Iris pigment epithelial cell (primary cell): ENCODE measurements around the gene GAB3.
A peak's percentile ranks its signal among the peaks of the same experiment; 100 is the strongest.
"Not testable (repeated sequence)": the region's sequence is repeated elsewhere in the genome, so short reads cannot be mapped to it uniquely, and the experiment has no call there.

Experiments used
- DNase-seq: peaks from one replicate; pipeline ENCODE4 v3.0.0-alpha.2; 2011; ENCODE audit warnings: low read depth

The GAB3 gene

DNA sequence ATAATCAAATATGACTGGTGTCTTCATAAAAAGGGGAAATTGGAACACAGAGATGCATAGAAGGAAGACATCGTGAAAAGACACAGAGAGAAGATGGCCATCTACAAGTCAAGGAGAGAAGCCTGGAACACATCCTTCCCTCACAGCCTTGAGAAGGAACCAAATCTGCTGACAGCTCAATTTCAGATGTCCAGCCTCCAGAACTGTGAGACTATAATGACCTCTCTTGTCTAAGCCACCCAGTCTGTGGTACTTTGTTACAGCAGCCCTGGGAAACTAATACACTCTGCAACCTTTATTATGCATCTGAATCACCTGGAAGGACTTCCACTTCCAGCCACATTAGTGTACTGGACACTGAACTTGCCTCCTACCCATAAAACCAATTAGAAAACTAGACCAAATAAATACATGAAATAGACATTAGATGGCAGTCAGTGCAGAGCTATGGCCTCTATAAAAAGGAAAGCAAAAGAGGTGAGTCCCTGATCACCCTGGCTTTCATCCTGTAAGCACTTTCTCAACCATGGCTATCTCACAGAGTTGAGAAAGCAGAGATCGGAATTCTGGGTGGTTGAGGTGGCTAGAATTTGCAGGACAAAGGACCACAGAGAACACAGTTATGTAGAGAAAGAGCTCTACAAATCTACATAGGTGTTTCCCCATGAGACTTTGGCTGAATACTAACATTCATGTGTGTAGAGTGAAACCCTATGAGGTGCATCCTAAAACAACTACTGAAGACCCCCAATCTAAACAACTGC is 25.7 kb downstream of the GAB3 start:
- no peak for DNase-seq

DNA sequence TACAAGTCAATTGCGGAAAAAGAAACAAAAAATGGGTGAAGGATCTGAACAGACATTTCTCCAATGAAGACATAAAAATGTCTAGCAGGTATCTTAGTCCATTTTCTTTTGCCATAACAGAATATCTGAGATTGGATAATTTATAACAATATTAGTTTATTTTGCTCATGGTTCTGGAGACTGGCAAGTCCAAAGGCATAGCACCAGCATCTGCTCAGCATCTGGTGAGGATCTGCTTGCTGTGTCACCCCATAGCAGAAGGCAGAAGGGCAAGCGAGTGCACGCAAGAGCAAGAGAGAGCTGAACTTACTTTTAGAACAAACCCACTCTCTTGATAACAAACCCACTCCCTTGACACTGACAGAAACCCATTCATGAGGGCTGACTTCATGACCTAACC is 29.7 kb downstream of the GAB3 start:
- no peak for DNase-seq

DNA sequence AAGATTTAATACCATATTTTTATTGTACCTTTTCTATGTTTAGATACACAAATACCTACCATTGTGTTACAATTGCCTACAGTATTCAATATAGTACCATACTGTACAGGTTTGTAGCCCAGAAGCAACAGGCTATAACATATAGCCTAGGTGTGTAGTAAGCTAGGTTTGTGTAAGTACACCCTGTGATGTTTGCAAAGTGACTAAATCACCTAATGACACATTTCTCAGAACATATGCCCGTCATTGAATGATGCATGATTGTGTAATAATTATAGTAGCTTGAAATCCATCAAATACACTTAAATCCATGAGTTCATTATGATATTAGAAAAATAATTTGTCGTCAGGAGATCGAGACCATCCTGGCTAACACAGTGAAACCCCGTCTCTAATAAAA is 30.8 kb downstream of the GAB3 start:
- DNase-seq: no peak

DNA sequence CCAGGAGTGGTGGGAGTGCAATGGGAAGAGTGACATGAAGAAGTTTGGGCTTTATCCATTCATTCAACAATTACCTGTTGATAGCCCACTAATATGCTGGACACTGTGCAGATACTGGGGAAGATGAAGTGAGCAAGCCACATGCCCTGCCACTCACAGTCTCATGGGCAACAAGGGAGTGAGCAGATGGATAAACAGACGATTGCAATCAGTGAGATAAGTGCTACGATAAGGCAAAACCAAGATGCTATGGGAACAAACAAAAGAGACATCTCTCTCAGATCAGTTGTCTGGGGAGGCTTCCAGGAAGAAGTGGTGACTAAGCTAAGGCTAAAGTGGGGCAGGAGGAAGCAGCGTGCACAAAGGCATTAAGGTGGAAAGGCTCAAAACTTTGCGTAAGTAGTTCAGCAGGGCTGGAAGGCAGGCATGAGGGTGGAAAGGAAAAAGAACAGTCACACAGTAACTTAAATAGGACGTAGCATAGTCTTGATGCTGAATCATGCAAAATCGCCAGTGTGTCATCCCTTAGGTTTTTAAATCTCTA is 31.7 kb downstream of the GAB3 start:
- DNase-seq: peak; percentile 93

DNA sequence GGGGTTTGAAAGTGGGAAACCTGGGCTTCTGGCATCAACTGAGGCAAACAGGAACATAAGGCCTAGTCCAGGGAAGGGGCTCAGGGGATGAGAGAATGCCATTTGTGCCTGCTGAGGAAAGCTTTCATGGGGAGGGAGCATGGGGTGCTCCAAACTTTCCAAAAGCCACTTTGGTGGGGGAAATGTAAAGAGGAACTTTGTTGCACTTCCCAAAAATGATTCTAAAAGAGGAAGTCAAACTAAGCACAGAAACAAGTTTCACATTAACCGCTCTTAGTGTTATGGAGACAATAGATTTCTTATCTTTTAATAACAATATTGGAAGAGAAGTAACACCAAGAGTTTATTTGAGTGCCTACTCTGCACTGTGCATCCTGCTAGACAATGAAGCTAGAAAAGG is 32.3 kb downstream of the GAB3 start:
- DNase-seq: no peak

DNA sequence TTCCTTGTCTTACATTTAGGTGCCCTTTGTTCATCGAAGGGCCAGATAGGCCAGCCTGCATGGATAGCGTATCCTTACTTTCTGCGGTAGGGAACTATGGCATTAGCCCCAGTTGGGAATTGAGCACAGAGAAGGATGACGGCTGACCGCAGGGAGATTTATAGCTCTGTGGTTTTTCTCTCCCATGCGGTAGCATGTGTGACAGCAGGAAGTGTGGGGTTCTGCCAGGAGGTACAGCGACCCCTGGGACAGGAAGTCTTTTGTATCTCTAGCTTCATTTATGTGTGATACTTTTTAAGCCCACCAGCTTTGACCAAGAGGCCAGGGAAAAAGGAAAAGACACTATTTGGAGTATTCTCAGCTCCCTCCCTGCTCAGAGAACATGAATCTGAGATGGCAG is 33.1 kb downstream of the GAB3 start:
- peak; percentile 44 for DNase-seq

DNA sequence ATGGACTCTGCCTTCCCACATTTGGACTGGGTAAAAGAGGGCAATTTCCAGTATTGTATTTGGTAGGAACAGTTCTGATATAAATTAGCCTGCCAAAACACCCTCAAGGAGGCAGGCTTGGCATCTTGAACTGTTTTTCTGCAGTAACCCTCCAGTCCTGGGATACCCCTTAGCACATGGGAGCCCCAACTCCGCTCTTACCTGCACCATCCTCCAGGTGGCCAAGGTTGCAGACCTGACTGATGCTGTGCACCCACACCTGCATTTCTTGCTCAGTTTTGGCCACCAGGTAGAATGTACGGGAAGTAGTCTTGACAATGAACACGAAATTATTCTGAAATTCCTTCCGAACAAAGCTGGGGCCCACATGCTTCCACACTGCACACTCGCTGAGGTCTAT is 35.1 kb downstream of the GAB3 start:
- no peak for DNase-seq

DNA sequence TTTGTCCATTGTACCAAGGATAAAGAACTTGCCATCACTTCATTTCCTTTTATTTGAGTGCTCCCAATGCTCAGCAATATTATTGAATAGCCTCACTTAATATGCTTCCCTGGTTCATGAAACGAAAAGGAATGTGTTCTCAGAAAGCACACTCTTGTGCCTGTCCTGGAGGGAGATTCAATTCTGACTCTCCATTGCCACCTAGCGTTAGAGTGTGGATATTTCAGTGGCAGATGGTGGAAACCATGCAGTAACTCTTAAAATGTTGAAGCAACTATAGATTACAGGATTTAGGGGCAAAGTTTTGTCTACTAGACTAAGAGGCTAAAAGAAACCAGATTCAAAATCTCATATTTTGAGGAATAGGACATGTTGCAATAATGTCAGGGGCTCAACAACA is 36.0 kb downstream of the GAB3 start:
- DNase-seq: peak; percentile 52

DNA sequence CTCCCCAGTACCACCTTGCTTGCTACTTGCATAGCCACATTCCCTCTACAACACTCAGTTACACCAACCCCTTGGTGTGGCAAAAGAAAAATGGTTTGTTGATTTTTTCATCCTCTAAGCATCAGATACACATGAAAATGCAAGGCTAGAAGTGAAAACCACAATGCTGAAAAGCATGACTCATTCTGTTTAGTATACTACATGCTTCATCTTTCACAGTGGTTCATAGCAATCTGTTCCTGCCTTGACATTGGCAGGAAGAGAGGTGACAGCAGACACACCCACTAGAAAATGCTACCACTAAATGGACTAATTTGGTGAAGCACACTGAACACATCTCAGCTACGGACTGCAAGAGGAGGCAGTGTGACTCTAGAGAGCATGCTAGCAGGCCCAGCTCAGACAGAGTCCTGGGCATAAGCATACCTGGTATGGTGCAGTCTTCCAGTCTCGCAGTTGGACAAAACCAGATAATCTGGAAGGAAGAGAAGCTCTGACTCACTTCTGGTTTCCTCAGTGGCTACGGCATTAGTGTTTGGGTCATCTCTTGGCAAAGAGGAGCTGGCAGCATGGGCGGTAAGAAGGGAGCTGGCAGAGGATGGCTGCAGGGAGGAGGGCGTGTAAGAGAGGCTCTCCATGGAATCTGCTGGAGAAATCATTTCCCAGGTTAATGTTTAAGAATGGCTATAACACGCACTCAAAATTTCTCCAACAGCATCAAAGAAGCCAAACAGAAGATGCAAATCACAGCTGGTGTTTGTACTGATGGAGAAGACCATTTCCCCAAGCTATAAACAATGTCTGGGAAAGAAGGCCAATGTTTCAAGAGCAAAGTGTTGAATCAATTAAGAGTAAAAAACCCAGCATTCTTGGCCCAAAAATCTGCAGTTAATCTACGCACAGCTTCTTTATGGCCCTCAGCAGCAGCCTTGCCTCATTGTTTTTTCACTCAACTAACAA is 37.8 kb downstream of the GAB3 start:
- peak; percentile 78 for DNase-seq

DNA sequence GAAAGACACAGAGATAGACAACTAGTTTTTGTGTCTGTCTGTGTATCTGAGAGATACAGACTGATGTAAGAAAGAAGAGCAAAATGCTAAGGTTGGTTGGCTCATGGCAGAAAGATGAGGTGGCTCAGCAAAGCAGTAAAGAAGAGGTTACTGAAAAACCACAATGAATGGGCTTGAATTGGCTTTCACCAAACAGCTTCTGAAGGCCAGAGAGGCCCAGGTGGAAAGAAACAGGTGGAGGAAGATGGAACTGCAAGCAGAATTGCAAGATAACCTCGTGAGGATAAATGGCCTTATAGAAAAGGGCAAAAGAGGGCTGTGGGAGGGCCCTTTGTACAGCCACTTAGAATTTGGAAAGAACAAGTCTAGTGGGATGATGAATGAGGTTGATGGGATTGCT is 39.6 kb downstream of the GAB3 start:
- no peak for DNase-seq

DNA sequence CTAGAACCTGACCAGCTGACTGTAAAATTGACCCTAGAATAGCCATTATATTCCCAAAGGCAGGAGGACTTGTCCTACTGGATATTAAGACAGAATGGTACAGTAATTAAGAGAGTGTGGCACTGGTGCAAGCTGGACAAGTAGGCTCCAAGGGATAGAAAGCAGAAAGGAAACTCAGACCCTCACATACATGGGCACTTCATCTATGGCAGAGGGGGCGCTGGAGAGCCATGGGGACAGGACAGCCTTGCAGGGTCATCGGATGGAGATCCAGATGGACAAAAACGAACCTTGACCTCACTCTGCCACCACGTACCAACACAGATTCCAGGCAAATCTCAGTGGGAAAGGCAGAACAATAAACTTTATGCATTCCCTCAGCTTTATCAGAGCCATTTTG is 40.6 kb downstream of the GAB3 start:
- DNase-seq: no peak

DNA sequence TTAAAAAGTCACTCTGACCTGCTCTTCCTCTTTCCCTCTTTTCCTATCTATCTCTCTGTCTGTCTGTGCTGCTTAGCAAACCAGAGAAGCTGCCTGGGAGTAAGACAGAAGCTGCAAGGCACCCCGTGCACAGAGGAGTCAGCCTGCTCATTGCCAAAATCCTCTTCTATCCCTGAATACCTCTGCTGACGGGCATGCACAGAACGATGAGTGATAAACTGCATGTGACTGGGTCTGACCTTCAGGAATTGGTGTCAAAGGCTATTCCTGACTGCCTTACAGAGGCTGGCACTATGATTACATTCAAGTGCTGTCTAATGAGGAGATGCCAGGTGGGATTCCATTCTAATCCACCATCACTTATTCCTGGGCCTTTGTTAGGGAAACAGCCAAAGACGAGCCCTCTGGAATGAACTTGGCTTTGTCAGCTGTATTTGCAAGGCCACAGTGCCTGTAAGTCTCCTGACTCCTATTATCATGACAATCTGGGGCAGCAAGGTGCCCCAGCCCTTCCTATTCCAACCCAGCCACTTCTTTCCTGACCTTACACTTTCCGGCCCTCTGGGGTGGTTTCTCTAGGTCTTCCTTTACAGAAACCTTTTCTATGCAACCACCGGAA is 52.1 kb downstream of the GAB3 start:
- no peak for DNase-seq

DNA sequence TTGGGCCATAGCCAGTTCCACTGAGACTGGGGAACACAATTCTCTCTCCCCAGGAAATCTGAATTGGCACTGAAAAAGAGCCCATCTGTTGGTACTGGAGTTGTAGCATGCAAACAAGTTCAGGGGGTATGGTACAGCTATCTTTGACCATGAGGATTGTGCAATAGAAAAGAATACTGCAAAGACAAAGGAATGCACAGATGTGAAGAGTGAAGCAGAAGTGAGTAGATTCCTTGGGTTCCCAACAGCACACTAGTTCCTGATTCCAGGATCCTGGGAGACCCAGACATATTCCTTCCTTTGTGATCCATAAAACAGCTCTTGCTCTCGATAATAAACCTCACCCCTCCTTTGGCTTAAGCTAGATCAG is 54.2 kb downstream of the GAB3 start:
- peak; percentile 54 for DNase-seq

DNA sequence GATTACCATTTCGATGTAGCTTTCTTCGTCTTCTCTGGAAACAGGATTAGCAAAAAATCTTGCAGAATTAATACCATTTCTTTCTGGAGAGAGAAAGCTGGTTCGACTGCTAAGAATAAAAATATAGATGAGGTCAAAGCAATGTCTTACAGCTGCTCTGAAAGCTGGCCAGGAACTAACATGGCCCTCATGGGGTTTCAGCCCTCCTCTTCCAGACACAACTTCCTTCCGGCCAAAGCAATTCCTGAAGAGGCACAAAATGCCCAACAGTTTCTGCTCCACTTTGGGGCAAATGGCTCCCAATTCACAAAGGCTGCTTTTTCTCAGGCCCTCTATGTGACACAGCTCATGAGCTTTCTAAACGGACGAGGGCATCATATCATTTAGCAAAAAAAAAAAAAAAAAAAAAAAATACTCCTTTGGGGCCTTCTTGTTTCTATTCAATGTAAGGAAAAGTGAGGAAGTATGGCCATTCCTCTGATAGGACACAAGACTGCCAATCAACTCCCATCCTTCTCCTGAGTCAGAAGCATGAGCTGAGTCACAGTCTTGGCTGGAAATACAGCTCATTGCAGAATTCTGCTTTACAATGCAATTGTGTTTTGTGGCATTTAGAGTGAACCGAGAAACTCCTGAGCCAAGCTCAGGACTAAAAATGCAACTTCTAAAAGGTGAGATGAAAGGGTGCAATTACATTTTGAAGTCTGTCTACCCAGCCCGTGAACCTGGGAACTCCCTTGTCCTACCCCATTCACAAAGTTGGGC is 54.8 kb downstream of the GAB3 start:
- DNase-seq: peak; percentile 81

DNA sequence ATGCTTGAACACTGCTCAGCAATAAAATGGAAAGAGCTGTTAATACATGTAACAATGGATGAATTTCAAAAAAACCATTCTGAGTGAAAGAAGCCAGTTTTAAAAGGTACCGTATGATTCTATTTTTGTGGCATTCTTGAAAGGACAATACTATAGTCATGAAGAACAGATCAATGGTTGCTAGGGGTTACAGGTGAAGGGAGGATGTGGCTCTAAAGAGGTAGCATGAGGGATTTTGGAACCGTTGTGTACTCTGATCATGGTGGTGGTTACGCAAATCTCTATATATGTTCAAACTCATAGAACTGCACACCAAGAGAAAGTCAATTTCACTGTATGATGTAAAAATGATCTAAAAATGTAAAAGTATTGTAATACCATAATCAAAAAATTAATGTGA is 57.5 kb downstream of the GAB3 start:
- no peak for DNase-seq

DNA sequence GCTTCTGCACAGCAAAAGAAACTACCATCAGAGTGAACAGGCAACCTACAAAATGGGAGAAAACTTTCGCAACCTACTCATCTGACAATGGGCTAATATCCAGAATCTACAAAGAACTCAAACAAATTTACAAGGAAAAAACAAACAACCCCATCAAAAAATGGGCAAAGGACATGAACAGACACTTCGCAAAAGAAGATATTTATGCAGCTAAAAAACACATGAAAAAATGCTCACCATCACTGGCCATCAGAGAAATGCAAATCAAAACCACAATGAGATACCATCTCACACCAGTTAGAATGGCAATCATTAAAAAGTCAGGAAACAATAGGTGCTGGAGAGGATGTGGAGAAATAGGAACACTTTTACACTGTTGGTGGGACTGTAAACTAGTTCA is 60.4 kb downstream of the GAB3 start:
- DNase-seq: not testable (repeated sequence)

DNA sequence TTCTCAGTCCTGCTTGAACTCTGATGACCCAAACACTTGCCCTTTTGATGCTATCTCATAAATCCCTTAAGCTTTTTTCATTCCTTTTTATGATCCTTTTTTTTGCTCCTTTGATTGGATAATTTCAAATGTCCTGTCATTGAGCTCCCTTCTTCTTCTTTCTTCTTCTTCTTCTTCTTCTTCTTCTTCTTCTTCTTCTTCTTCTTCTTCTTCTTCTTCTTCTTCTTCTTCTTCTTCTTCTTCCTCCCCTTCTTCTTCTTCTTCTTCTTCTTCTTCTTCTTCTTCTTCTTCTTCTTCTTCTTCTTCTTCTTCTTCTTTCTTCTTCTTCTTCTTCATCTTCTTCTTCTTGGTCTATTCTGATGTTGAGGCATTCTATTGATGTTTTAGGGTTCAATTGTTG is 78.8 kb downstream of the GAB3 start:
- DNase-seq: not testable (repeated sequence)

DNA sequence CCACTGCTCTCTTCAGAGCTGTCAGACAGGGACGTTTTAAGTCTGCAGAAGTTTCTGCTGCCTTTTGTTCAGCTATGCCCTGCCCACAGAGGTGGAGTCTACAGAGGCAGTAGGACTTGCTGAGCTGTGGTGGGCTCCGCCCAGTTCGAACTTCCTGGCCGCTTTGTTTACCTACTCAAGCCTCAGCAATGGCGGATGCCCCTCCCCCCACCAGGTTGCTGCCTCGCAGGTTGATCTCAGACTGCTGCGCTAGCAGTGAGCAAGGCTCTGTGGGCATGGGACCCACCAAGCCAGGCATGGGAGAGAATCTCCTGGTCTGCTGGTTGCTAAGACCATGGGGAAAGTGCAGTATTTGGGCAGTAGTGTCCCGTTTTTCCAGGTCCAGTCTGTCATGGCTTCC is 80.0 kb downstream of the GAB3 start:
- DNase-seq: not testable (repeated sequence)

DNA sequence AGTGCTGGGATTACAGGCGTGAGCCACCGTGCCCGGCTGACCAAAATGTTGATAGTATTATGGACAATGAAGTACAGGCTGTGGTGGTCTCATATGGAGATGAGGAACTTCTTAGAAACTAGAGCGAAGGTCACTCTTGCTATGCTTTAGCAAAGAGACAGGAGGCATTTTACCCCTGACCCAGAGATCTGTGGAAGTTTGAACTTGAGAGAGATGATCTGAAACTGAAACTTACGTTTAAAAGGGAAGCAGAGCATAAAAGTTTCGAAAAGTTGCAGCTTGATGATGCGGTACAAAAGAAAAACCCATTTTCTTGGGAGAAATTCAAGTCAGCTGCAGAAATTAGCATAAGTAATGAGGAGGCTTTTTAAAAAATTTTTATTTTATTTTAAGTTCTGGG is 89.0 kb downstream of the GAB3 start:
- DNase-seq: no peak

DNA sequence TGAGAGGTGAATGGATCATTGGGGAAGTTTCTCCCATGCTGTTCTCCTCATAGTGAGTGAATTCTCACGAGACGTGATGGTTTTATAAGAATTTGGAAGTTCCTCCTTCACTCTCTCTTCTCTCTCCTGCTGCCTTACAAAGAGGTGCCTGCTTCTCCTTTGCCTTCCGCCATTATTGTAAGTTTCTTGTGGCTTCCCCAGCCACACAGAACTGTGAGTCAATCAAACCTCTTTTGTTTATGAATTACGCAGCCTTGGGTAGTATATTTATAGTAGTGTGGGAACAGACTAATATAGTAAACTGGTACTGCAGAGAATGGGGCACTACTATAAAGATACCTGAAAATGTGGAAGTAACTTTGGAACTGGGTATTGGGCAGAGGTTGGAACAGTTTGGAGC is 89.7 kb downstream of the GAB3 start:
- DNase-seq: no peak

DNA sequence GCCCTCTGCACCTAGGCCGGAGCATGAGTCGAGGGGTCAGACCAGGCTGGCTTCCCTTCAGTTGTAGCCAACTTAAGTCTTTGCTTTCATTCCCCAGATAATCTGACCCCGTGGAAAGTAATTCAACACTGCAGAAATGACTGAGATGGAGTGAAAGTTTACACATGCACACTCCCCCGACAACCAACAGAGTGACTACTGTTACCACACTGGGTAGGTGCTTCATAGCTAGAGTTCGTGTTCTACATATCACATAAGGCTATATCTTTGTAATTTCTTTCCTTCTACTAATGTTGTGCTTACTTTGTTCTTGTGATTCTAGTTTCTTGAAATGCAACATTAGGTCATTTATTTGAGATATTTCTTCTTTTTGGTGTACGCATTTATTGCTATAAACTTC is 90.3 kb downstream of the GAB3 start:
- DNase-seq: no peak

DNA sequence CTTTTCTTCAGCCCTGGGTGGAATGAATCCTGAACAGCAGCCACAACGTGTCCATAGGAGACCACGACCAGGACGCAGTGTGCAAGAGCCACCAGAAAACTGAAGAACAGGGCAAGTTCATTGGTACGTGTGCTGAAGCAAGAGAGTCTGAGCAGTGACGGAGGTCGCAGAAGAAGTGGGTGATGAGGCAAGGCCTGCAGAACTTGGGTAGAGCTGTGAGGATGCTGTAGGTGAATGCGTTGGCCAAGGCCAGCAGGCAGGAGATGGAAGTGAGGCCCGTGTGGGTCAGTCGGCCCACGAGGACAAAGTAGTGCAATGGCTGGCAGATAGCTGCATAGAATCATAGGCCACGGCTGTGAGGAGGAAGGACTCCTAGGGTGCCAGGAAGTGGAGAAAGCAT is 91.9 kb downstream of the GAB3 start:
- DNase-seq: no peak
